COLO668 (cell line): Measurements from ENCODE around the gene CCDC102A.
A peak's percentile ranks its signal among the peaks of the same experiment; 100 is the strongest.

Experiments
- DNase-seq: peaks from one replicate; lab custom pipeline; 2025; ENCODE audit not compliant: unreplicated experiment; lab: John Stamatoyannopoulos, UW

The CCDC102A gene

DNA sequence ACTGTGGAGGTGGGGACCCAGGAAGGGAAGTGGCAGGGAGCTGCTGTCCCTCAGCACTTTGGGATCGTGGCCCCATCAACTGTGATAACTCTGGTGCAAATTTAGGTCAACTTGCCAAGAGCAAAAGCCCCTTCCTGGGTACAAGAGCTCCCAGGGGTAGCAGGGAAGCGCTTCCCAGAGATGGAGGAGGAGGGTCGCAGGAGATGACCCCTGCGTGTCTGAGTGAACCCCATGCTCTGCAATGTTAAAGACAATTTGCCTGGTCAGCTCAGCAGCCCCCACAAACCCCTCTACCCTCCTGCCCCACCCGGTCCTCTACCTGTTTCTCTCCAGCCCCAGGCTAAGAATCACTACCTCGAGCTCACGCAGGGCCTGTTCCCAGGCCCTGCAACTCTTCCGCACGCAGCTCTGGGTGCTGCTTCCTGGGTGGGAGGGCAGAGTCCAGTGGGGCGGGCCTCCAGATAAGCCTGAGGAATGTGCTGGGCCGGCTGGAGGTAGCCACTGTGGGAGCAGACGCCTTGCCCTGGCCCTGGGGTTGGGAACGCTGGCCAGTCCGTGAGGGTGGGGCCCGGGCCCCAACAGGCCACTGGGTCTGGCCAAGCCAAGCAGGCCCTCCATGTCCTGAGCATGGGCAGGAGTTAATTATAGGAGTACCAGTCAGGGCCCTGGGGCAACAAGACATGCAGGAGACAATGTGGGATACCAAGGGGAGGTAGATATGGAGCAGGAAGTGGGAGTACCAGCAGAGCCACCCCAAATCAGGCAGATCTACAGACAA, 56.2 kb downstream of the CCDC102A start:
- peak; percentile 13 for DNase-seq

- no peak for DNase-seq
Observed at GRCh38 chr16:57479205-57479975, 57.0 kb downstream of the CCDC102A start.

- DNase-seq, result no peak
Observed at GRCh38 chr16:57478396-57479204, 57.8 kb downstream of the CCDC102A start.

DNA sequence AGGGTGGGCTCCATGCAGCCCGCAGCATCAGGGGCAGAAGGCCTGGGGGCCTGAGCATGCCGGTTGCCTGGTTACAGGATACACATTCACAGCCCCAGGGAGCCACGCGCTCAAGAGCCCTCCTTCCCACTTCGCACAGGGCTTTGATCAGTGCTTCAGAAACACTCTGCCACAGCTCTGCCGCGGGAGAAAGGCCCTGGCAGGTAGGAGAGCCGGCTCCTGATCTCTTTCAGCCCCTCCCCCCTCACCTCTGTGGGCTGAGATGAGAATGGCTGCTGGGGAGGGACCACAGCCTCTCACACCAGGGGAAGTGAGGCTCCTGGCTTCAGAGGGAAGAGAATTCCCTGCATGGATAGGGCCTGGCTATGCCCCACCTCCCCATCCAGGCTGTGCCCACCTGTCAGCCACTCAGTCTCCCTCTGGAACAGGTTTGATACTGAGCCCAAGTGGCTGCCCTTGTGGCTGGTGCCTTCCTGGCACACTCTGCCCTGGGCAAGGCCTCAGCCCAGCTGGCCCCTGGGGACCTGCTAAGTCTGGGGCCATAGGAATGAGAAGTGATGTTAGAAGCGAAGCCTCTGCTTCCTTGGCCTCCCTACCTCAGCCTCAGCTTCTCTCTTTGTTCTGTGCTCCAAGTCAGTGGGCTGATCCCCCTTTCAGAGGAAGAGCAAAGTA, 58.7 kb downstream of the CCDC102A start:
- DNase-seq, result no peak

GRCh38 chr16:57476546-57477410, 59.6 kb downstream of the CCDC102A start:
- no peak for DNase-seq

- DNase-seq, result peak; percentile 70
Observed at GRCh38 chr16:57475711-57476339, 60.5 kb downstream of the CCDC102A start.

GRCh38 chr16:57474671-57475661, 61.4 kb downstream of the CCDC102A start:
- DNase-seq, result no peak

DNA sequence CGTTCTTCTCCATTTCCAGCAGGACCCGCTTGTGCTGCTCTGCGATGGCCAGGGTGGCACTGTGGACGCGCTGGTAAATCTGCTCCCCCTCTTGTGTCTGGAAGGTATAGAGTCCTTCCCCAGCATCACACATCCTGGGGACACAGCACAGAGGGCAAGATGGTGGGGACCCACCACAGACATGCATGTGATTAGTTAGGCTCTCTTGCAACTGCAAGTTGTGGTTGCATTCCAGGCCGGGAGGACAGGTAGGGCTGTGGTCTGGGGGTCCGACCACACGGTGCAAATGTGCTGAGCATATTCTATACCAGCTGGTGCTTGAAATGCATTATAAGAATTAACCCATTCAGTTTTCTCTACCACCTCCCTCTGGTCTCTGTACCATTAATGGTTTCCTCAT, 62.5 kb downstream of the CCDC102A start:
- no peak for DNase-seq

DNA sequence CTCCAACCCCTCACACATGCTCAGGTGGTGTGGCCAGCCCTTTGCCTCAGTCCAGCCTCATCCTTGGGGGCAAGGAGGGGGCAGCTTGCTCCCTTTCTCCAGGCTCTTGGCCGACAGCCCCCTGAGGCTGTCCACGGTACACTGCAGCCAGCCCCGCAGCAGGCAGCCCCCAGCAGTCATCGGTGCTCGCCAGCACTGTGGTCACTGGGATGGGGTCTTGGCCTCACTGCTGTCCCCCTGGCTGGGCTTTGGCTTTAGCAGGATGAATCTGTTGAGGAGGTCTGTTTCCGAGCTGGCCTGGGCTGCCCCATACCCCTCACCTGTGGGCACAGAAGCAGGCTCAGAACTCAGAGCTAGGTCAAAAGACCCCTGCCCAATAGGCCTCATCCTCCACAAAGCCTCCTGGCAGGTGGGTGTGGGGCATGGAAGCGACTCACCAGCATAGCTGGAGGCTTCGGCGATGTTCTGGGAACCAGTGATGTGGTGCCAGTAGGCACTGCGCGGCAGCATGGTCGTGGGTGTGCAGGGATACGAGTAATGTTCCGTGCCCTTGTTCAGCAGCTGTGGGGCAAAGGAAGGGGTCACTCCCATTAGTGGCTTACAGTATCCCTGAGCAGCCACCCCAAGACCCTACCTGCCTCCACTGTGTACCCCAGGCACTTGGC, 63.1 kb downstream of the CCDC102A start:
- DNase-seq, result no peak

GRCh38 chr16:57472665-57473060, 63.7 kb downstream of the CCDC102A start:
- DNase-seq, result no peak

GRCh38 chr16:57471852-57472664, 64.3 kb downstream of the CCDC102A start:
- DNase-seq, result no peak

GRCh38 chr16:57471209-57471608, 65.2 kb downstream of the CCDC102A start:
- no peak for DNase-seq

DNA sequence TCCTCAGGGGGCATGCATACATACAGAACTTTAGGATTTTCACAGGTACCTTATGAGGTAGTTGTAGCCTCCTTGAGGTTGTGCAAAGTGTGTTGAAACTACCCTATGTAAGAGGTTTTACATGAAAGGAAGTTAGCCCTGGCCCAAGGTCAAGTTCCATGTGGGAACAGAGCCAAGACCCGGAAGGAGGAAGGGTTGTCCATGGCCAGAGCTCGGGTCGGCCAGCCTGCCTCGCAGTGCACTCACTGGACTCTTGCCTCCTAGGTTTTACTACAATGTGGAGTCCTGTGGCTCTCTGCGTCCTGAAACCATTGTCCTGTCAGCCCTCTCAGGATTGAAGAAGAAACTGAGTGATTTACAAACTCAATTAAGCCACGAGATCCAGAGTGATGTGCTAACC, 65.7 kb downstream of the CCDC102A start:
- no peak for DNase-seq

DNA sequence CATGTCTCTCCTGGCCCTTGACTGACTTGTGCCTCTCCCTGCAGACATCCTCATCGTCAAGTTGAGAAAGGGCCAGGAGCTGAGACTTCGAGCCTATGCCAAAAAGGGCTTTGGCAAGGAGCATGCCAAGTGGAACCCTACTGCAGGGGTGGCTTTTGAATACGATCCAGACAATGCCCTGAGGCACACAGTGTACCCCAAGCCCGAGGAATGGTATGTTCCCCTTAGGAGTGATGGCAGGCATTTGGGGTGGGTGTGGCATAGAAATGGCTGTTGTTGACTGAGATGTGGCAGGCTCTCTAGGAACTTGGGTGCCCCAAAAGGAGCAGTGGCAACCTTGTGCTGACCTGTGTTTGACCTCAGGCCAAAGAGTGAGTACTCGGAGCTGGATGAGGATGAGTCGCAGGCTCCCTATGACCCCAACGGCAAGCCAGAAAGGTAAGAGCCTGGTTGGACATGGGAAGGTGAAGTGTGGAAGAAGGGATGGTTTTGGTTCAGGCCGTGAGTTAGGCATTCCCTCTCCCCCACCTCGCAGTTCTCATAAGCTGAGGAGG, 66.4 kb downstream of the CCDC102A start:
- DNase-seq, result no peak

- DNase-seq, result no peak
Observed at GRCh38 chr16:57469046-57469445, 67.3 kb downstream of the CCDC102A start.

DNA sequence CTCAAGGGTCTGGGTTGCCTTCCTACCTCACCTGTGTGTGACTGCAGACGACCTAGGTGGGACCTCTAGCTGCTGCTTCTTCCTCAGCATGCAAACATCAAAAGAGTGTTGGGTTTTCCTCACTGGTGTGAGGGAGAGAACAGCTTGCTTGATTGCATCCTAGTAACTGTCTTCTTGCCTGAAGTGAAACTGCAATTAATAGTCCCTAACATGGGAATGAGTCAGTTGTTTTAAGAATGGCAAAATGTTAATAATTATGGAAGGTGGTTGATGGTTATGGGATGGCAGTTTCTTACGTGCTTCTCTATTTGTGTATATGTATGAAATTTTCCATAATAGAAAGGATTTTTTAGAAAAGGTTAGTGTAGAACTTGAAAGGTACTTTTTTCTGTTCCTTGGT, 68.0 kb downstream of the CCDC102A start:
- DNase-seq, result no peak

GRCh38 chr16:57464523-57464922, 71.8 kb downstream of the CCDC102A start:
- no peak for DNase-seq
